KMS-11 (cell line): ENCODE results near the gene DOK6.

Source experiments
- H2AFZ ChIP-seq: fragments of 200-600 bp; sonication (generic); 2 replicates; pipeline ENCODE4 v1.6.1; 2016; ENCODE audit warnings: antibody characterized with exemption, mixed run types, low read depth
- H3K27ac ChIP-seq: fragments of 200-600 bp; sonication (generic); 2 replicates; pipeline ENCODE4 v1.6.1; 2016; ENCODE audit warnings: mild to moderate bottlenecking, mixed run types
- H3K27me3 ChIP-seq: fragments of 200-600 bp; sonication (generic); 2 replicates; pipeline ENCODE4 v1.6.1; 2017; ENCODE audit warnings: mild to moderate bottlenecking, low read depth, mixed run types, moderate library complexity; ENCODE audit not compliant: insufficient read depth
- H3K36me3 ChIP-seq: fragments of 200-600 bp; sonication (generic); 2 replicates; pipeline ENCODE4 v1.6.1; 2017; ENCODE audit warnings: mild to moderate bottlenecking, mixed run types; ENCODE audit not compliant: insufficient read depth
- H3K4me1 ChIP-seq: fragments of 200-600 bp; sonication (generic); 2 replicates; pipeline ENCODE4 v1.6.1; 2016; ENCODE audit warnings: mild to moderate bottlenecking, low read depth, mixed run types; ENCODE audit not compliant: poor library complexity, severe bottlenecking
- H3K4me2 ChIP-seq: fragments of 200-600 bp; sonication (generic); 2 replicates; pipeline ENCODE4 v1.7.0; 2016; ENCODE audit warnings: mild to moderate bottlenecking, mixed run types
- H3K4me3 ChIP-seq: fragments of 200-600 bp; sonication (generic); IDR thresholded peaks from 2 replicates; pipeline ENCODE4 v1.6.1; 2017; ENCODE audit warnings: low read depth, low read length, mixed read lengths; ENCODE audit not compliant: insufficient read depth
- H3K79me2 ChIP-seq: fragments of 200-600 bp; sonication (generic); 2 replicates; pipeline ENCODE4 v1.6.1; 2016; ENCODE audit warnings: low read depth, mixed run types; ENCODE audit not compliant: insufficient read depth
- H3K9ac ChIP-seq: fragments of 200-600 bp; sonication (generic); 2 replicates; pipeline ENCODE4 v1.6.1; 2016; ENCODE audit warnings: mild to moderate bottlenecking, mixed run types
- H4K20me1 ChIP-seq: fragments of 200-600 bp; sonication (generic); 2 replicates; pipeline ENCODE4 v1.6.1; 2016; ENCODE audit warnings: mild to moderate bottlenecking, mixed run types; ENCODE audit not compliant: insufficient read depth
- TF ChIP-seq, protein P1 (sequence below): fragments of 200-600 bp; sonication (generic); conservative IDR thresholded peaks from 2 replicates; pipeline ENCODE4 v1.6.1; 2017; ENCODE audit warnings: low read depth, mild to moderate bottlenecking, antibody characterized with exemption, low read length, moderate library complexity, mixed read lengths

The DOK6 gene

GRCh38 chr18:69612242-69612641 is 211.6 kb downstream of the DOK6 start:
- Histone ChIP-seq H2AFZ (no peak overlapping the region), H3K79me2 (no peaks in the 10 kb centered on the region), H3K27me3 (no peaks in the 10 kb centered on the region), H3K4me1 (no peaks in the 10 kb centered on the region), H3K9ac (no peak overlapping the region), H3K4me3 (no peak overlapping the region), H4K20me1 (no peaks in the 10 kb centered on the region), H3K27ac (no peak overlapping the region), H3K36me3 (no peaks in the 10 kb centered on the region), H3K4me2 (no peak overlapping the region)
- TF ChIP-seq, protein P1, sequence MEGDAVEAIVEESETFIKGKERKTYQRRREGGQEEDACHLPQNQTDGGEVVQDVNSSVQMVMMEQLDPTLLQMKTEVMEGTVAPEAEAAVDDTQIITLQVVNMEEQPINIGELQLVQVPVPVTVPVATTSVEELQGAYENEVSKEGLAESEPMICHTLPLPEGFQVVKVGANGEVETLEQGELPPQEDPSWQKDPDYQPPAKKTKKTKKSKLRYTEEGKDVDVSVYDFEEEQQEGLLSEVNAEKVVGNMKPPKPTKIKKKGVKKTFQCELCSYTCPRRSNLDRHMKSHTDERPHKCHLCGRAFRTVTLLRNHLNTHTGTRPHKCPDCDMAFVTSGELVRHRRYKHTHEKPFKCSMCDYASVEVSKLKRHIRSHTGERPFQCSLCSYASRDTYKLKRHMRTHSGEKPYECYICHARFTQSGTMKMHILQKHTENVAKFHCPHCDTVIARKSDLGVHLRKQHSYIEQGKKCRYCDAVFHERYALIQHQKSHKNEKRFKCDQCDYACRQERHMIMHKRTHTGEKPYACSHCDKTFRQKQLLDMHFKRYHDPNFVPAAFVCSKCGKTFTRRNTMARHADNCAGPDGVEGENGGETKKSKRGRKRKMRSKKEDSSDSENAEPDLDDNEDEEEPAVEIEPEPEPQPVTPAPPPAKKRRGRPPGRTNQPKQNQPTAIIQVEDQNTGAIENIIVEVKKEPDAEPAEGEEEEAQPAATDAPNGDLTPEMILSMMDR = no peak

DNA sequence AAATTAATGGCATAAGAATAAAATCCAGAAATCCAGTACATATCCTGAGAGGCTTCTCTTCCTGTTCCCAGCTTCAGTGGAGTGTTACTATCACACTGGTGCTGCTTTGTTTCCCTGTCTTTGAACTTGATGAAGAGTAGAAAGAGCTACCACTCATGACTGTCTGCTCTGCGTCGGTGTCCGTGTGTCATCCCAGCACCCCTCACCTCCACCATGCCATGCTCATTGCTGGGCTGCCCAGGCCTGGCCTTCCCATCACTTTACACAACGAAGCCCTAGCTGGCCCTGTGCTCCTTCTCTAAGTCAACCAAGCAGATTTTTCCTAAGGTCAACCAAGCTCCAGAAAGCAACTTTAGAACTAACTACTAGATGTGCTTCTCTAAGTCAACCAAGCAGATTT is 215.4 kb downstream of the DOK6 start:
- H3K4me2 ChIP-seq = no peak overlapping the region
- no peaks in the 10 kb centered on the region for H3K36me3 ChIP-seq
- H4K20me1 ChIP-seq = no peaks in the 10 kb centered on the region
- H3K27ac ChIP-seq = no peak overlapping the region
- H3K27me3 ChIP-seq = no peaks in the 10 kb centered on the region
- H3K4me1 ChIP-seq = no peaks in the 10 kb centered on the region
- H3K4me3 ChIP-seq = no peak overlapping the region
- H3K9ac ChIP-seq = no peak overlapping the region
- TF ChIP-seq, protein P1 = no peak
- no peaks in the 10 kb centered on the region for H3K79me2 ChIP-seq
- no peak overlapping the region for H2AFZ ChIP-seq

DNA sequence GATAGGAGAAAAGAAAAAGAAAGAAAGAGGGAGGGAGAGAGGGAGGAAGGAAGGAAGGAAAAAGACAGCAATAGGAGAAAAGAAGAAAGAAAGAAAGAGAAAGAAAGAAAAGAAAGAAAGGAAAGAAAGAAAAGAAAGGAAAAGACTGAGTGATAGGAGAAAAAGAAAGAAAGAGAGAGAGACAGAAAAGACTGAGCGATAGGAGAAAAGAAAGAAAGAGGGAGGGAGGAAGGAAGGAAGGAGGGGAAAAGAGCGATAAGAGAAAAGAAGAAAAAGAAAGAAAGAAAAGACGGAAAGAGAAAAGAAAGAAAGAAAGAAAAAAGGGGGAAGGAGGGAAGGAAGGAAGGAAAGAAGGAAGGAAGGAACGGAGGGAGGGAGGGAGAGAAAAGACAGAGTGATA is 216.7 kb downstream of the DOK6 start:
- H3K36me3 ChIP-seq = no peaks in the 10 kb centered on the region
- H3K27ac ChIP-seq = no peak overlapping the region
- H3K4me1 ChIP-seq = no peaks in the 10 kb centered on the region
- H3K4me2 ChIP-seq = no peak overlapping the region
- no peak overlapping the region for H3K4me3 ChIP-seq
- TF ChIP-seq, protein P1 = no peak
- H4K20me1 ChIP-seq = no peaks in the 10 kb centered on the region
- no peak overlapping the region for H2AFZ ChIP-seq
- H3K27me3 ChIP-seq = no peaks in the 10 kb centered on the region
- no peak overlapping the region for H3K9ac ChIP-seq
- no peaks in the 10 kb centered on the region for H3K79me2 ChIP-seq

GRCh38 chr18:69617888-69618287 is 217.2 kb downstream of the DOK6 start:
- Histone ChIP-seq H3K79me2 (no peaks in the 10 kb centered on the region), H3K27me3 (no peaks in the 10 kb centered on the region), H3K4me2 (no peak overlapping the region), H3K4me1 (no peaks in the 10 kb centered on the region), H4K20me1 (no peaks in the 10 kb centered on the region), H3K36me3 (no peaks in the 10 kb centered on the region), H3K9ac (no peak overlapping the region), H3K27ac (no peak overlapping the region), H2AFZ (no peak overlapping the region), H3K4me3 (no peak overlapping the region)
- TF ChIP-seq, protein P1 = no peak
